CD4-positive, CD25-positive, alpha-beta regulatory T cell (primary cell): ENCODE results near the gene HLA-DMB. TPM values are rescaled to one million over a fixed set of nuclear protein-coding genes. Genes with fewer than 3 reads are reported as not detected.

ENCODE experiments used
- ATAC-seq, 2 donors: fragments of 150-1000 bp; cut with Tn5 transposase; one replicate each; pipeline ENCODE4 v1.10.0; 2021; ENCODE audit warnings: low read depth in 2 of 2, moderate number of reproducible peaks in 2 of 2, moderate library complexity in 1 of 2
- DNase-seq, 3 donors: peaks; one replicate each; pipeline versions ENCODE4 v3.0.0 to v3.0.0-alpha.2; 2012 to 2022; ENCODE audit warnings: mixed read lengths in 1 of 3
- H3K27ac ChIP-seq: one replicate; pipeline ENCODE4 v1.7.0; 2013; ENCODE audit warnings: mild to moderate bottlenecking, low read length; ENCODE audit not compliant: insufficient read depth, poor library complexity, severe bottlenecking
- H3K27me3 ChIP-seq: one replicate; pipeline ENCODE4 v1.7.0; 2013; ENCODE audit warnings: low read length; ENCODE audit not compliant: control insufficient read depth, insufficient read depth
- H3K36me3 ChIP-seq: one replicate; pipeline ENCODE4 v1.7.0; 2013; ENCODE audit warnings: mild to moderate bottlenecking, low read length, moderate library complexity; ENCODE audit not compliant: control insufficient read depth, insufficient read depth
- H3K4me1 ChIP-seq: 2 replicates; pipeline ENCODE4 v1.7.0; 2013; ENCODE audit warnings: mild to moderate bottlenecking, low read length; ENCODE audit not compliant: insufficient read depth, control insufficient read depth, poor library complexity, severe bottlenecking
- H3K4me3 ChIP-seq: one replicate; pipeline ENCODE4 v1.7.0; 2013; ENCODE audit warnings: low read depth, mild to moderate bottlenecking, low read length, moderate library complexity
- H3K9me3 ChIP-seq, 2 experiments: 1 replicate in 1 of 2; 2 replicates in 1 of 2; pipeline ENCODE4 v1.7.0; 2013; ENCODE audit warnings: low read length in 2 of 2, mild to moderate bottlenecking in 1 of 2, moderate library complexity in 1 of 2; ENCODE audit not compliant: control insufficient read depth in 2 of 2
- H3K27ac Mint-ChIP-seq, 3 donors: one replicate each; pipeline ENCODE4 v1.8.0; 2020 to 2022; ENCODE audit warnings: mild to moderate bottlenecking in 3 of 3, mixed read lengths in 3 of 3, moderate library complexity in 2 of 3
- H3K27me3 Mint-ChIP-seq: one replicate; pipeline ENCODE4 v1.8.0; 2022; ENCODE audit warnings: mild to moderate bottlenecking, mixed read lengths
- H3K36me3 Mint-ChIP-seq: one replicate; pipeline ENCODE4 v1.8.0; 2020; ENCODE audit warnings: mixed read lengths
- H3K4me1 Mint-ChIP-seq, 4 donors: one replicate each; pipeline ENCODE4 v1.8.0; 2020 to 2022; ENCODE audit warnings: mixed read lengths in 4 of 4, mild to moderate bottlenecking in 1 of 4
- H3K4me3 Mint-ChIP-seq, 4 donors: one replicate each; pipeline ENCODE4 v1.8.0; 2020 to 2022; ENCODE audit warnings: mild to moderate bottlenecking in 4 of 4, mixed read lengths in 4 of 4, moderate library complexity in 3 of 4
- H3K9me3 Mint-ChIP-seq, 7 donors: one replicate each; pipeline ENCODE4 v1.8.0; 2020 to 2022; ENCODE audit warnings: mixed read lengths in 7 of 7, mild to moderate bottlenecking in 3 of 7, moderate library complexity in 2 of 7
- polyA plus RNA-seq, 4 donors: library from polyadenylated mRNA; unstranded; fragments of 300-500 nt; fragmentation: Illumina TruSeq; gene quantifications; one replicate each; pipeline ENCODE4 v1.2.3, GENCODE V29; 2021
- total RNA-seq: library from RNA; stranded (reverse); gene quantifications from one replicate; pipeline ENCODE4 v1.2.3, GENCODE V29; 2022

The HLA-DMB gene
- total and polyA plus RNA-seq, 5 donors from 2014 or later = 12.8 to 44.2 (median 27.8) TPM

GRCh38 chr6:32962213-32962826 lies 21.5 kb upstream of the HLA-DMB start:
- Mint-ChIP-seq H3K27me3 (no peaks in the 10 kb centered on the region), H3K4me1 (peaks cover 38 to 70% (median 48%) of the 10 kb centered on the region in 4 donors), H3K36me3 (peaks cover 16% of the 10 kb centered on the region), H3K9me3 (peaks cover 0 to 2% (median 0%) of the 10 kb centered on the region in 7 donors), H3K27ac (peak overlapping the region in 2 of 3 donors; percentile 6 to 38), H3K4me3 (peak overlapping the region in 1 of 4 donors; percentile 44)
- no peak overlapping the region for H3K4me3 ChIP-seq
- DNase-seq (no peak), ATAC-seq (no peak)
- H3K27ac ChIP-seq = no peak overlapping the region
- no peaks in the 10 kb centered on the region for H3K27me3 ChIP-seq
- no peaks in the 10 kb centered on the region for H3K9me3 ChIP-seq
- no peaks in the 10 kb centered on the region for H3K36me3 ChIP-seq
- peaks cover 20% of the 10 kb centered on the region for H3K4me1 ChIP-seq

GRCh38 chr6:32960563-32960962 lies 19.7 kb upstream of the HLA-DMB start:
- peak overlapping the region in 1 of 3 donors; percentile 10 for H3K27ac Mint-ChIP-seq
- Histone ChIP-seq H3K9me3 (no peaks in the 10 kb centered on the region), H3K27ac (no peak overlapping the region), H3K36me3 (no peaks in the 10 kb centered on the region), H3K4me3 (no peak overlapping the region), H3K4me1 (peaks cover 3% of the 10 kb centered on the region), H3K27me3 (no peaks in the 10 kb centered on the region)
- no peak overlapping the region for H3K4me3 Mint-ChIP-seq
- H3K36me3 Mint-ChIP-seq = peaks cover 12% of the 10 kb centered on the region
- DNase-seq (no peak), ATAC-seq (no peak)
- no peaks in the 10 kb centered on the region for H3K9me3 Mint-ChIP-seq
- H3K4me1 Mint-ChIP-seq = peaks cover 24 to 63% (median 35%) of the 10 kb centered on the region in 4 donors
- H3K27me3 Mint-ChIP-seq = no peaks in the 10 kb centered on the region

DNA sequence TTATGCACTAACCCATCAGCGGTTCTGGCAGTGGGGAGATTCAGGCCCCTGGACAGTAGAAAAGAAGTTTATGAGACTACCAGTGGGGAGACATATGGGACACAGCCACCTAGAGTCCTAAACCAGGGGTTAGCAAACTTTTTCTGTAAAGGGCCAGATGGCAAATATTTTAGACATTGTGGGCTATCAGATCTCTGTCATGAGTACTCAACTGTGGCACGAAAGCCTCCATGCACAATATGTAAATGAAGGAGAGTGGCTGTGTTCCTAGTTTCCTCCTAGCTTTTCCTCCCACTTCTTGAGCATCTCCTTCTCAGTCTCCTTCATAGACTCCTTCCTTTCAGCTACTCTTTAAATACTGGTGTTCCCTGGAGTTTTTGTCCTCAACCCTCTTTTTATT lies 15.3 kb upstream of the HLA-DMB start:
- H3K4me1 ChIP-seq = peaks cover 23% of the 10 kb centered on the region
- no peak overlapping the region for H3K4me3 ChIP-seq
- peaks cover 31 to 61% (median 36%) of the 10 kb centered on the region in 4 donors for H3K4me1 Mint-ChIP-seq
- peaks cover 9% of the 10 kb centered on the region for H3K36me3 Mint-ChIP-seq
- H3K27me3 Mint-ChIP-seq = no peaks in the 10 kb centered on the region
- H3K9me3 Mint-ChIP-seq = no peaks in the 10 kb centered on the region
- H3K4me3 Mint-ChIP-seq = peak overlapping the region in 1 of 4 donors; percentile 18
- H3K27ac Mint-ChIP-seq = peak overlapping the region; percentile 11 to 57 (median 22)
- no peaks in the 10 kb centered on the region for H3K27me3 ChIP-seq
- H3K27ac ChIP-seq = no peak overlapping the region
- no peak for DNase-seq
- H3K36me3 ChIP-seq = no peaks in the 10 kb centered on the region
- no peak for ATAC-seq
- no peaks in the 10 kb centered on the region for H3K9me3 ChIP-seq

DNA sequence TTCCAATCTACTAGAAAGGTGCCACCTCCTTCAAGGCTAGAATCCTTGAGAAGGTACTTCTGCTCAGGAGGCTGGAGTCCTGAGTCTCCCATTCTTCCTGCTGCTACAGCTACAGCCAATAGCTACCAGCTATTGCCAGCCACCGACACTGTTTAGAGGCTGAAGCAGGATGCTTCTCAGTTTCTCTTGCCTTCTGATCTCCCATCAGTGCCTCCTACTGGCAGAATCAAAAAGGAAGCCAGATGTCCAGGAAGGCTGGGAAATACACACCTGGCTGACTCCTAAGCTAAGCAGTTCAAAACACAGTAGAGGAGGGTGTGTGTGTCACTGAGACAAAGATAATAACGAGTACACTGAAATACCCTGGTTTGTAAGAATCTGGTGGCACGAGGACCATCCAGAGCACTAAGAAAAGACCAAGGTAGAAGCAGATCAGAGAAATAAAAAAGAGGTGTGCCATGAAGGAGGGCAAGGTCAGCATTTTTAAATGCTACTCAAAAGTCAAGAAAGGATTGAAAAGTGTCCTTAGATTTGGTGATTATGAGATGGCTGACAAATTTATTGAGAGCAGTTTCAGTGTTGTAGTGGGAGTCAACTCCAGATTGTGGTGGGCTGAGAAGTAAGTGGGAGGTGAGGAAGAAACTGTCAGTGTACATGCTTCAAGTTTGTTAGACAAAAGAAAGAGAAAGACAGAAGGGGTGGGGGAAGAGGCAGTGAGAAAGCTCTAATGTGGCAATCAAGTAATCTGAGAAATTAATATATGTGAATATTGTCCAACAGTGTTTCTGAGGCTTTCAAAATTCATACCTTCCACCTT lies 14.4 kb upstream of the HLA-DMB start:
- no peak overlapping the region for H3K27ac ChIP-seq
- Mint-ChIP-seq H3K4me1 (peaks cover 27 to 60% (median 37%) of the 10 kb centered on the region in 4 donors), H3K9me3 (no peaks in the 10 kb centered on the region), H3K27ac (peak overlapping the region; percentile 14 to 46 (median 32)), H3K27me3 (no peaks in the 10 kb centered on the region), H3K36me3 (peaks cover 9% of the 10 kb centered on the region), H3K4me3 (no peak overlapping the region)
- no peaks in the 10 kb centered on the region for H3K27me3 ChIP-seq
- peaks cover 23% of the 10 kb centered on the region for H3K4me1 ChIP-seq
- H3K4me3 ChIP-seq = no peak overlapping the region
- H3K9me3 ChIP-seq = no peaks in the 10 kb centered on the region
- no peaks in the 10 kb centered on the region for H3K36me3 ChIP-seq
- ATAC-seq = no peak
- DNase-seq = peak in 1 of 3 donors; percentile 73

- Histone ChIP-seq H3K4me1 (peaks cover 23% of the 10 kb centered on the region), H3K36me3 (no peaks in the 10 kb centered on the region), H3K4me3 (no peak overlapping the region), H3K27me3 (no peaks in the 10 kb centered on the region), H3K27ac (no peak overlapping the region), H3K9me3 (no peaks in the 10 kb centered on the region)
- DNase-seq (no peak), ATAC-seq (no peak)
- Mint-ChIP-seq H3K36me3 (peaks cover 5% of the 10 kb centered on the region), H3K27ac (peak overlapping the region in 1 of 3 donors; percentile 28), H3K27me3 (no peaks in the 10 kb centered on the region), H3K4me1 (peaks cover 21 to 63% (median 42%) of the 10 kb centered on the region in 4 donors), H3K9me3 (no peaks in the 10 kb centered on the region), H3K4me3 (peak overlapping the region in 1 of 4 donors; percentile 19)
Measured at GRCh38 chr6:32954267-32954666, 13.4 kb upstream of the HLA-DMB start.

DNA sequence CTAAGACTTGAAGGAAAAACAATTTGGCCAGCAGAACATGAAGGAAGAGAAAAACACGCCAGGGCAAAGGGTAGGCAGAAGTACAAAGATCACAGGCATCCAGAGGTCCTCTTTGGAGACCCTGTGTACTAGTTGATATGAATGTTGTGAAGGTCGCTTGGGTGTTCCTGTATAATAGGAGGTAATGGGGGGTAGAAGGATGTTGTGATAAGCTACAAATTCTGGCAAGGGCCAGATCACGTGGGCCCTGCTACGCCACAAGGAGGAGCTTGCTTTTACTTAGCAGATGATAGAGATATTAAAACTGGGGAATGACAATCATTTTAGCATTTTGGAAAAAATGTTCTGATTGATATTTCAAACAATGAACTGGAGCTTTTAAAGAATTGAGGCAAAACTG lies 12.9 kb upstream of the HLA-DMB start:
- H3K36me3 ChIP-seq = no peaks in the 10 kb centered on the region
- H3K36me3 Mint-ChIP-seq = peaks cover 5% of the 10 kb centered on the region
- H3K4me3 ChIP-seq = no peak overlapping the region
- H3K27ac ChIP-seq = no peak overlapping the region
- no peak for ATAC-seq
- no peaks in the 10 kb centered on the region for H3K9me3 ChIP-seq
- H3K27me3 Mint-ChIP-seq = no peaks in the 10 kb centered on the region
- H3K4me1 ChIP-seq = peaks cover 23% of the 10 kb centered on the region
- H3K27ac Mint-ChIP-seq = peak overlapping the region in 2 of 3 donors; percentile 28 to 90
- peak overlapping the region in 3 of 4 donors; percentile 43 to 85 (median 84) for H3K4me3 Mint-ChIP-seq
- H3K9me3 Mint-ChIP-seq = no peaks in the 10 kb centered on the region
- H3K27me3 ChIP-seq = no peaks in the 10 kb centered on the region
- no peak for DNase-seq
- H3K4me1 Mint-ChIP-seq = peaks cover 21 to 68% (median 44%) of the 10 kb centered on the region in 4 donors

DNA sequence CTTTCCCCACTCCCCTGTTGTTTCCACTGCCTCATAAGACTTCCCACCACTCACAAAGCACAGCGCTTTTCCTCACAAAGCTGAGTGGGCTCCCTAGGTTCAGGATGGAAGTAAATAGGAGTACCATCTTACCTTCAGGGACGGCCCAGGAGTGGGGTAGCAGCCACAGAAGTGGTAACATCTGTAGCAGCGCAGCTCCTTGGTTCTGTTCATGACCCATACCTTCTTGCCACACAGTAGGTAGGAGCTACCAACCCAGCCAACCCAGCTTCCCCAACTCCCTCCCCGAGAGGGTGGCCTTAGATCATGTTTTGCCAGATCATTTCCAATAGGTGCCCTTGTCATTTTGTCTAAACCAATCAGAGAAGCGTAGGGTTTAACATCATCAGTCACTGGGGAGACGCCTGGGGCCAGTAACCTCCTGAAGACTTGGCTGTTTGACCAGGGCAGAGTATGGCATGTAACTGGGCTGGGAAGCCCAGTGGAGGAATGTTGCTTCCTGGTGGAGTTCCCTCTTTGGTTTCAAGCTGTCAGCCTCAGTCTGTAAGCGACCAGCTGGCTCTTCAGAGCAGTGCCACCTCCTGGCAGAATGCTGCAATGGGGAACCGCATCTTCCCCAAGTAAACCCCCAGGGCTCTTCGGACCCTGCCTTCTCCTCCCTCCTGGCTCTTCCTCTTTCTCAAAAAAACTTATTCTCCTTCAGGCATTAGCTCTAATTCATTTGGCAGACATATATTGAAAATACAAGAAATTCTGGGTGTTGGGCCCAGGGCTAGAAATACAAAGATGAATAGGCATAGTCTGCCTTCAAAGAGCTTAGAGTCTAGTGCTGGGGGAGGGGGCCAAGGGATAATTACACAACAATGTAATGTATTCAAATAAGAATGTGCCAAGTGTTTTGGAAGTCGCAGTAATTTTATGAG lies 12.2 kb upstream of the HLA-DMB start, which contains the start of gene HLA-DMA:
Gene HLA-DMA, minus strand, starts transcription at position 281 of the 923 bp plus-strand sequence. Its CDS starts 61 bp downstream, at position 220.
- peak; percentile 77 to 94 (median 85) for DNase-seq
- Mint-ChIP-seq H3K9me3 (no peaks in the 10 kb centered on the region), H3K27ac (peak within 1 kb of the TSS; percentile 74 to 90 (median 89)), H3K36me3 (peaks cover 4% of the 10 kb centered on the region), H3K27me3 (no peaks in the 10 kb centered on the region), H3K4me1 (peaks cover 25 to 70% (median 44%) of the 10 kb centered on the region in 4 donors), H3K4me3 (peak within 1 kb of the TSS; percentile 84 to 87 (median 85))
- peaks cover 23% of the 10 kb centered on the region for H3K4me1 ChIP-seq
- no peaks in the 10 kb centered on the region for H3K9me3 ChIP-seq
- peak within 1 kb of the TSS; percentile 73 for H3K27ac ChIP-seq
- H3K36me3 ChIP-seq = no peaks in the 10 kb centered on the region
- no peaks in the 10 kb centered on the region for H3K27me3 ChIP-seq
- peak; percentile 95 to 96 for ATAC-seq
- peak within 1 kb of the TSS; percentile 76 for H3K4me3 ChIP-seq
